ENCODE results near the gene FRMD4A.

DNA sequence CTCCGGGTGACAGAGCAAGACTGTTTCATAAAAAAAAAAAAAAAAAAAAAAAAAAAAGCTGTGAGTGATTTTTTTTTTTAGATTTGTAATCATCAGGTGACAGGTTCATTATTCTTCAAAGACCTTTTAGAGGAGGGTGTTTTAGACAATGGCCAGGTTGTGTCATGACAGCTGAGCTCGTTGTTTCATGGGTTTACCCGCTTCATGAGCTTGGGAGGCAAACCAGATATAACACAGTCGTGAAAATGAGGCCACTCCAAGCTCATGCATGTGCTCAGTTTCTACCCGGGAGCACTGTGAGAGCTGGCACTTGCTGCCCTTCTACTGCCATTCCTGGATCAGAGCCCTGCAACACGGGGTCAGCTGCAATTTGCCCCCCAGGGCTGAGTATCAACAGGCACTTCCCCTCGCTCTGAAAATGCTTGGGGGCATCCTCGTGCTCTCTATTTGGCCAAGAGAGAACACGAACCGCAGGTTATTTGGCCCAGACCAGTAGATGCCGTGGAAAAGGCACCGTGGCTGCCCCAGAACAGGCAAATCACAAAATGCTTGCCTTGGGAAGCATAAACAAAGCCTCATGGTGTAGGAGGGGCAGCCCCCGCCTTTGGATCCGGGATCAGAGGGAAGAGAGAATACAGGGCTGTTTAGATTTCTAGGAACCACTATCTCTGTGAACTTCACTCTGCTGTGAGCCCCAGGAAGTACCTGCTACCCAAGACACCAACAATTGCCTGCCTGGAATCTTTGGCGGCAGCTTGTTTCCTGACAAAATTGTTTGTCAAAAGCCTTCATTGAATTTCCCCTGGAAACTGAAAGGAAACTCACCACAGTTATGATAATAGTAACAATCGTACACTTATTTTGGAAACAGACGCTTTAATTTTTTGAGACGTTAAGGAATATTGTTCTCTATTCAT is 371.0 kb downstream of the FRMD4A start:
- no peak for TF ChIP-seq CTCF (IDR thresholded peaks at IDR 0.05)
- TF ChIP-seq ZFX (IDR thresholded peaks at IDR 0.05; ENCODE audit: borderline replicate concordance), result no peak
